HG03432 (cell line): Measurements from ENCODE around the gene NTSR1.

Experiments used
- ATAC-seq: cut with Tn5 transposase; IDR thresholded peaks from one replicate; pipeline ENCODE4 v1.9.1; 2021; ENCODE audit warnings: mild to moderate bottlenecking, moderate library complexity; ENCODE audit not compliant: unreplicated experiment

The NTSR1 gene

DNA sequence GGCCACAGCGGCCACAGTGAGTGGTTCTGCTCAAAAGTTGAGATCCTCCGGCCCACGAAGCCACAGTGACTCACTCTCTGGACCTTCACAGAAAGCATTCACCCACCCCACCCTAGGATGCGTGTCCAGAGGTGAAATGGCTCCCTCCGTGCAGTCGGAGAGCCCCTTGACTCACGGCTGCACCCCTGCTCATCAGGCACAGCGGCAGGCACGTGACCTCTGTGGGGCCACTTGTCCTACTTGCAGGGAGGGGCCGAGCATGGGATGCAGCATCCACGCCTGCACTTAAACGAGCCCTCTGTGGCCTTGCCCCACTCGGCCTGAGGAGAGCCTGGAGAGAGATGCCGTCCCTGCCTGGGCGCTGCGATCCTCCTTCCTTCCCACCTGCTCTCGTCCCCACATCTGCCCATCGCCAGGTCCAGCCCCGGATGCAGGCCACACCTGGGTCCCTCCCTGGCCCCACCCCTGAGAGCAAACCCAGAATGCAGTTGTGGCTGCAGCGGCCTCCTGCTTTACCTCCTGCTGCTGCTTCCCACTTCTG lies 28.7 kb downstream of the NTSR1 start:
- ATAC-seq, result no peak

- no peak for ATAC-seq
Observed at GRCh38 chr20:62738025-62738881, 29.6 kb downstream of the NTSR1 start.

- ATAC-seq, result no peak
Observed at GRCh38 chr20:62739067-62739466, 30.4 kb downstream of the NTSR1 start.

DNA sequence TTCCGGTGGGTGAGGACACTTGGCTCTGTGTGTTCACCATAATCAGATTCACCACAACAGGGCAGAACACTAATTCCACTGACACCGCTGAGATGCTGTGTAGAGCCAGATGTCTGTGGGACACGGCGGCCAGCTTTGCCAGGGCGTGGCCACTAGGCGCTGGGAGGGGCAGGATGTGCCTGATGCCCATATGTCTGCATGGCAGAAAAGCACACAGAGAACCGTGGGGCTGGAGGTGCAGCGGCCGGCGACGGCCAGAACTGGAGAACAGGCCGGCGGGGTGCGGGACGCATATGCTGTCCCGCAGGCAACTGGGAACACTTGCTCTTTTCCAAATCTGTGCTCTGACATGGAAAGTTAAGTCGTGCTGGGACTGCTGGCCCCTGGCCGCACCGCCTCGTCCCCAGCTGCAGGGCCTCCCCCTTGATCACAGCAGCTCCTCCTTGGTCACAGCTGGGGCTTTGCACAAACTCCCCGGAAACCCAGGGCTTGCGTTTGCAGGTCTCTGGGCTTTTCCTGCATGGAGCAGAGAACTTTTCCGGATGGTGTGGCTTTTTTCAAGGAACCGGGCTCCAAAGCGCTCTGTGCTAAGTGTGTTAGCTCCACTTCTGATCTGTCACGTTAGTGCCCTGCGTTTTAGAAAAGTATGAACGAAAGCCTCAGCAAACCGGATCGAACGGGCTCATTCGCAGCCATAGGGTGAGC lies 31.1 kb downstream of the NTSR1 start:
- peak; percentile 10 for ATAC-seq

- peak; percentile 84 for ATAC-seq
Observed at GRCh38 chr20:62740286-62741141, 31.9 kb downstream of the NTSR1 start.

GRCh38 chr20:62741191-62741691 lies 32.6 kb downstream of the NTSR1 start:
- no peak for ATAC-seq

- no peak for ATAC-seq
Observed at GRCh38 chr20:62741701-62742491, 33.3 kb downstream of the NTSR1 start.

- no peak for ATAC-seq
Observed at GRCh38 chr20:62742550-62742949, 33.9 kb downstream of the NTSR1 start.

GRCh38 chr20:62742979-62743776 lies 34.5 kb downstream of the NTSR1 start:
- no peak for ATAC-seq

GRCh38 chr20:62743777-62744317 lies 35.2 kb downstream of the NTSR1 start:
- no peak for ATAC-seq

DNA sequence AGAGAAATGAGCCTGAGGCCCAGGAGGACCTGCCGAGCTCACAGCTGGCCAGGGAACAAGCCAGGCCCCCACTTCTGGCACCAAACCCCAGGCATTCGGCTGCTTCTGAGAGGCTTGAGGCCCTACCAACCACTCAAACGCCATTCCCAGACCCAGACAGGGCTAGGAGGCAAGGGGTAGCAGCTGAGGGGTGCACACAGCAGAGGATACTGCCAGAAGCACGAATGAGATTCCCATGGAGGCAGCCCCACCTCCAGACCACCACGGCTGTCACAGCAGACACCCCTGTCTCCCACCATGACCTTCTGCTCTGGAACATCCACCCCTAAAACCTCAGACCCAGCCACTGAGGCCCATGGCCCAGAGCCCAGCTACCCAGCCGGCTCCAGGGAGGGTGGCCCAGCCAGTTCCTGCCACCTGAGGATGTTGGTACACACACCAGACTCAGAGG lies 36.1 kb downstream of the NTSR1 start:
- no peak for ATAC-seq

- ATAC-seq, result no peak
Observed at GRCh38 chr20:62745279-62745951, 36.8 kb downstream of the NTSR1 start.

- no peak for ATAC-seq
Observed at GRCh38 chr20:62745952-62746288, 37.3 kb downstream of the NTSR1 start.

- no peak for ATAC-seq
Observed at GRCh38 chr20:62748311-62748710, 39.7 kb downstream of the NTSR1 start.

DNA sequence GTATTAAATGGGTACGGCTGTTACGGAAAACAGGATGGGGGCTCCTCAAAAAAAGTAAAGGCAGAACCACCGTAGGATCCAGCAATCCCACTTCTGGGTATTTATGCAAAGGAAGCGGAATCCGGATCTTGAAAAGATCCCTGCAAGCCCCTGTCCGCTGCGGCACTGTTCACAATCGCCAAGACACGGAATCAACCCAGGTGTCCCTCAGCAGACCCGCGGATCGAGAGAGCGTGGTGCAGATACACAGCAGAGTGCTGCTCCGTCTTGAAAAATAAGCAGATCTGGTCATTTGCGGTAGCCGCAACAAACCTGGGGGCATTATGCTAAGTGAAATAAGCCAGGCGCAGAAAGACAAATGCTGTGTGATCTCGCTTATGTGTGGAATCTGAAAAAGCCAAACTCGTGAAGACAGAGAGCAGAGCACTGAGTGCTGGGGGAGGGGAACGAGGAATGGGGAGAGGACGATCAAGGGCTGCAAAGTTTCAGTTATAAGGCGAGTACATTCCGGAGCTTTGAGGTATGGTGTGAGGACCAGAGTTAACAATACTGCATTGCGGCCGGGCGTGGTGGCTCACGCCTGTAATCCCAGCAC lies 41.3 kb downstream of the NTSR1 start:
- ATAC-seq, result no peak

DNA sequence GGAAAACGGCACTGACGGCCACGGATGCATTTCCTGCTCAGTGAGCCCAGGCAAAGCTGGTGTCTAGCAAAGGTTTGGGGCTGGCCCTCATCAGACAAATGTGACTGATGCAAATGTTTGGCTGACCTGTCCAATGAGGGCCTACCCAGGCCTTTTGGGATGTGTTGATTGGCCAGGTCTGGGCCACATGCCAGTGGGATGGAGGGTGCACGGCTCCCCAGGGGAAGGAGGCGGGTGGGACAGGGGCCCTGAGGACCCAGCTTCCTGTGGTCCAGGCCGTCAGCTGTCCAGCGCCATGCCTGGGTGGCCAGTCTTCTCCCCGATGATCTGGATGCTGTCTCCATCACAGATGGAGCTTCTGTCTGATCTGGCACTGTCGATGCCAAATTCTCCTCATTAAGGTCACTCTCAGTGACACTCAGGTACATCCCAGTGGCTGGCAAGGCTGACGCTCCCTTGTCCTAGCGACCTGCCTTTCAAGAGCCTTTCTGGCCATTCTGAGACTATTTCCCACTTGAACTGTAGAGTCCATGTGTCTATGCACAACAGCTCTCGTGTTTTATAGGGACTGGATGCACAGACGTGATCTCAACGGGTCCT lies 43.0 kb downstream of the NTSR1 start:
- no peak for ATAC-seq

DNA sequence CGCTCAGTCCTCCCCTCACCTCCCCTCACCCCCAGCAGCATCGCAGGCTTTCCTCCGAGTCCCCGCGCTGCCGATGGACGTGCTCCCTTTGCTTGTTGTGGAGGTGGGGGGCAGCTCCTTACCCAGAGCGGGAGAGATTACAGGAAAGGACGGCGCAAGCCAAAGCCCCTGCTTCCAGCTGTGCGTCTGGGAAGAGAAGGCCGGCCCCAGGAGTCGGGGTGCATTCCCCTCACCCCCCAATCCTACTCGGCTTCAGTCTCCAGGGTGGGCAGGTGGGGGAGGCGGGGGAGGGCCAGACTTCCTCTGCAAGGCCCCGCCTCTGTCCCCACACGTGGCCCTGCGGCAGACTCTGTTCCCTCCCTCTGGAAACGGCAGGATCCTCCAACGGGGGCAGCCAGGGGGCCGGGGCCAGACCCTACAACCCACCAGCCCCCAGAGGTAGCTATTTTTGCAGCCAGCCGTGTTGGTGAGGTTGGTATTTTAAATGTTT lies 43.6 kb downstream of the NTSR1 start:
- no peak for ATAC-seq
